ENCODE results near the gene LYSMD2. TPM values are rescaled to one million over a fixed set of nuclear protein-coding genes. Genes with fewer than 3 reads are reported as not detected.
A peak's percentile ranks its signal among the peaks of the same experiment; 100 is the strongest.

LYSMD2 gene
- total and polyA plus RNA-seq, 7 donors = 4.3 to 16.8 (median 7.2) TPM

DNA sequence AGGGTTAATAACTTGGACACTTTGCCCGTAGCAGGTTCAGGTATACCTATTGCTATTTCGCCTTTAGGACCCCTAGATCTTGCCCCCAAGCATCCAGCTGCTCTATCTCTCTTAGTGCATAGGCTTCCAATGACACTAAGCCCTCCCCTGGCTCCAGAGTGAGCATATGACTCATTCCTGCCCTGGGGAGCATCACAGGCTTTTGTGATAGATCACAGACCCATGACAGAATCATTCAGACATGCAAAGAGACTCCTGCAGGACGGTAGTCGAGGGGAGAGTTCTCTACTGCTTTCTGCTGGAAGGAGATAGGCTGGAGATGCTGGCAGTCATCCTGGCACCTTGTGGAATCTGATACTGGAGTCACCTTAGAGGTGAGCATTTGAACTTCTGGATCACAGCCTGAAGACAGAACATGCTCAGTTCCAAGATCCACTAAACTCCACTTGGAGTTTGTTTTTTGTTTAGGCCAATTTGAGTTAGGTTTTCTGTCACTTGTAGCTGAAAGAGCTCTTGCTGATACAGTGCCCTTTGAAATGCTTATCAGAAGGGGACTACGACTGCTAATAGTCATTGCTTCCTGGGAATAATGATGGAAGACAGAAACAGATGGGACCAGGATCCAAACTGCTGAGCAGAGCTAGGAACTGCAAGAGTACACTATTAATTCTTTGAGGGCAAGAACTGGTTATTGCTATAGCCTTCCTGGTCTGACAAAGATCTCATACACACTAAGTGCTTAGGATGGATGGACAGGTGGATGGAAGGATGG lies 11.0 kb downstream of the LYSMD2 start:
- Histone ChIP-seq H3K36me3 (ENCODE audit: insufficient read depth in 1 of 2, low read depth in 1 of 2) (peaks cover 0 to 25% of the 10 kb centered on the region in 2 donors), H3K9me3 (no peaks in the 10 kb centered on the region), H3K27ac (peak overlapping the region; percentile 62), H3K27me3 (ENCODE audit: insufficient read depth in 3 of 3, low read length in 2 of 3) (no peaks in the 10 kb centered on the region), H3K4me3 (no peak overlapping the region), H3K4me1 (peaks cover 52% of the 10 kb centered on the region)
- TF ChIP-seq, protein P1, sequence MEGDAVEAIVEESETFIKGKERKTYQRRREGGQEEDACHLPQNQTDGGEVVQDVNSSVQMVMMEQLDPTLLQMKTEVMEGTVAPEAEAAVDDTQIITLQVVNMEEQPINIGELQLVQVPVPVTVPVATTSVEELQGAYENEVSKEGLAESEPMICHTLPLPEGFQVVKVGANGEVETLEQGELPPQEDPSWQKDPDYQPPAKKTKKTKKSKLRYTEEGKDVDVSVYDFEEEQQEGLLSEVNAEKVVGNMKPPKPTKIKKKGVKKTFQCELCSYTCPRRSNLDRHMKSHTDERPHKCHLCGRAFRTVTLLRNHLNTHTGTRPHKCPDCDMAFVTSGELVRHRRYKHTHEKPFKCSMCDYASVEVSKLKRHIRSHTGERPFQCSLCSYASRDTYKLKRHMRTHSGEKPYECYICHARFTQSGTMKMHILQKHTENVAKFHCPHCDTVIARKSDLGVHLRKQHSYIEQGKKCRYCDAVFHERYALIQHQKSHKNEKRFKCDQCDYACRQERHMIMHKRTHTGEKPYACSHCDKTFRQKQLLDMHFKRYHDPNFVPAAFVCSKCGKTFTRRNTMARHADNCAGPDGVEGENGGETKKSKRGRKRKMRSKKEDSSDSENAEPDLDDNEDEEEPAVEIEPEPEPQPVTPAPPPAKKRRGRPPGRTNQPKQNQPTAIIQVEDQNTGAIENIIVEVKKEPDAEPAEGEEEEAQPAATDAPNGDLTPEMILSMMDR (IDR thresholded peaks at IDR 0.05) = no peak
- intact Hi-C loops (cut with DNase I) = no loop called here
- 19 to 24% (median 19%) methylated on average over 5 of the region's 5 CpGs for WGBS, 3 donors
- ATAC-seq (peak; percentile 98 to 100 (median 100)), DNase-seq (peak; percentile 44 to 66)

DNA sequence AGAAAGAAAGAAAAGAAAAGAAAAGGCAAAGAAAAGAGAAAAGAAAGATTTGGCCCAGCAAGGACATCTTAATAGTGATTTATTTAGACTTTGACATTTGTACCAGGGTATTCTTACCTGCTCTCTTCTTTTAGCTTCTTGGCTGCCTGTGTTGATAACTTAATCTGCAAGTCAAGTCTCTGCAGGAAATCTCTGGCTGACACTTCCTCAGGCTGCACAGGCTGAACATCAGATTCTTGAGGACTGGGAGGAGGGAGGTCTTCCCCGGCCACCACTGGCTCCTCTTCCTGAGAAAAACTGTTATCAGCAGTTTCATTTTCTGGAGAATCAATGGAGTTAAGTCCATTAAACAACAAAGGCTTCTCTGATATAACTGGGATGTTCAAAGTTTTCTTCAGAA lies 12.8 kb downstream of the LYSMD2 start:
- H3K27me3 ChIP-seq (ENCODE audit: insufficient read depth in 3 of 3, low read length in 2 of 3) = no peaks in the 10 kb centered on the region
- WGBS, 3 donors = 8 to 47% (median 33%) methylated on average over 1 of the region's 1 CpG
- ATAC-seq (peak in 1 of 4 donors; percentile 68), DNase-seq (no peak)
- intact Hi-C loops (cut with DNase I) = no loop called here
- H3K27ac ChIP-seq = peak overlapping the region; percentile 4
- H3K4me3 ChIP-seq = no peak overlapping the region
- H3K9me3 ChIP-seq = no peaks in the 10 kb centered on the region
- peaks cover 0 to 36% of the 10 kb centered on the region in 2 donors for H3K36me3 ChIP-seq (ENCODE audit: insufficient read depth in 1 of 2, low read depth in 1 of 2)
- peaks cover 37% of the 10 kb centered on the region for H3K4me1 ChIP-seq
- TF ChIP-seq, protein P1 (IDR thresholded peaks at IDR 0.05) = no peak

DNA sequence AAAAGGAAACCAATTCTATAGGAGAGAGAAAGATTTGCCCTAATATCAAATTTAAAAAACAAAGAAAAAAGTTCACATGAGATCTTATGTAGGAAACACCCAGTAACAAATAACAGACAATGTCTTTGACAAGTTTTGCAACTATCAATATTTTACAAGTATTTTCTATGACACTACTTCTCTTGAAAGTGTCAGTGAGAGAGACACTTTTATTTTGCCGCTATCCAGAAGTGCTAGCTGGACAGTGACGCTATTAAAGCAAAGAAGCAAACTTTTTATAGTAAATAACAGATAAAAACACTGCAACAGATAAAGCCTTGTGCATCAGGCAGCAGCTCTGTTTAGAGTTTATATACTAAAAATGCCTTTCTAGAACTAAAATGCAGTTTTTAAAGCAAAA lies 13.3 kb downstream of the LYSMD2 start:
- H3K4me1 ChIP-seq = peaks cover 37% of the 10 kb centered on the region
- H3K27ac ChIP-seq = no peak overlapping the region
- no peak for ATAC-seq
- no peak for DNase-seq
- intact Hi-C loops (cut with DNase I) = no loop called here
- WGBS, 3 donors = 86 to 93% (median 90%) methylated on average over 2 of the region's 2 CpGs
- H3K4me3 ChIP-seq = no peak overlapping the region
- H3K9me3 ChIP-seq = no peaks in the 10 kb centered on the region
- TF ChIP-seq, protein P1 (IDR thresholded peaks at IDR 0.05) = no peak
- no peaks in the 10 kb centered on the region for H3K27me3 ChIP-seq (ENCODE audit: insufficient read depth in 3 of 3, low read length in 2 of 3)
- peaks cover 0 to 36% of the 10 kb centered on the region in 2 donors for H3K36me3 ChIP-seq (ENCODE audit: insufficient read depth in 1 of 2, low read depth in 1 of 2)

DNA sequence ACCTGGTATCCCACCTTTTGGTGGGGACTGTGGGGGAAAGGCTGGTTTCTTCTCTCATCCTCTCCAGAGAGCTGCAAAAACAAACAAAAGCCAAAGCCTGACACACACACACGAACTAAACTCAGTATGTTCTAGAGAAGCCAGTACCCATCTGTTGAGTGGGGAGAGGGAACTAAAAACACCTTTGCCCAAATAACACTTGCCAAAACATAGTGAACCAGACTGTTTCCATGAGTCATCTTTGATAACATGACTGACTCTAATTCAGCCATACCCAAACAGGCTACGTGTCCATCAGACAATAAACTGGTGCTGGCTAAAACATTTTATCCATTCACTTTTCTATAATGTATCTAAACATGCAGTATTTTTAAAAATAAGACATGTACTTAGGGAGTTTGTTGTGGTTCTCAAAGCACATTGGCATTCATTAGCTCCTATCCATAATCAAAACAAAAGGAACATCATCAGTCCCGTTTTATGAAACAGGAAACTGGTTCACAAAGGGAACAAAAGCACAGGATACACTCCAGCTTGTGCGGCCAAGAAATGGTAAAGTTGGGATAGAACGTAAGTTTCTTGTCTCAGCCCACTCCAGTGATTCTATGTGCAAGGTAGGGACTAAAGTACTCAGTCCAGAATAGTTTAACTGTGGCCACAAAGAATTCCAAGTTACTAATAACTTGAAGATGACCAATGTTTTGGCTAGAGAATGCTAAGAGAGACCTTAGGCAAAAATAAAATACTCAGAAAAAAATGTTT lies 16.1 kb downstream of the LYSMD2 start:
- WGBS, 3 donors = 69 to 79% (median 73%) methylated on average over 5 of the region's 5 CpGs
- no peak overlapping the region for H3K27ac ChIP-seq
- H3K27me3 ChIP-seq (ENCODE audit: insufficient read depth in 3 of 3, low read length in 2 of 3) = no peaks in the 10 kb centered on the region
- intact Hi-C loops (cut with DNase I) = no loop called here
- H3K36me3 ChIP-seq (ENCODE audit: insufficient read depth in 1 of 2, low read depth in 1 of 2) = peaks cover 0 to 36% of the 10 kb centered on the region in 2 donors
- ATAC-seq (no peak), DNase-seq (no peak)
- TF ChIP-seq, protein P1 (IDR thresholded peaks at IDR 0.05) = no peak
- peaks cover 23% of the 10 kb centered on the region for H3K4me1 ChIP-seq
- no peaks in the 10 kb centered on the region for H3K9me3 ChIP-seq
- H3K4me3 ChIP-seq = no peak overlapping the region
